GM21825 (cell line): Measurements from ENCODE around the gene CGGBP1.
A peak's percentile ranks its signal among the peaks of the same experiment; 100 is the strongest.
"Not testable (repeated sequence)": the region's sequence is repeated elsewhere in the genome, so short reads cannot be mapped to it uniquely, and the experiment has no call there.

Source experiments
- ATAC-seq: cut with Tn5 transposase; IDR thresholded peaks from one replicate; pipeline ENCODE4 v1.9.1; 2021; ENCODE audit warnings: mild to moderate bottlenecking, moderate library complexity; ENCODE audit not compliant: unreplicated experiment

Gene CGGBP1

GRCh38 chr3:88036221-88036620 is 22.6 kb downstream of the CGGBP1 start:
- ATAC-seq = no peak

- ATAC-seq = no peak
Observed at GRCh38 chr3:88034491-88035275, 24.1 kb downstream of the CGGBP1 start.

GRCh38 chr3:88033808-88034207 is 25.0 kb downstream of the CGGBP1 start:
- ATAC-seq = no peak

GRCh38 chr3:88033079-88033478 is 25.7 kb downstream of the CGGBP1 start:
- ATAC-seq = no peak

GRCh38 chr3:88032245-88032644 is 26.6 kb downstream of the CGGBP1 start:
- ATAC-seq = peak; percentile 7

GRCh38 chr3:88031642-88032077 is 27.1 kb downstream of the CGGBP1 start:
- peak; percentile 84 for ATAC-seq

- ATAC-seq = no peak
Observed at GRCh38 chr3:88030210-88030609, 28.6 kb downstream of the CGGBP1 start.

GRCh38 chr3:88028876-88029275 is 29.9 kb downstream of the CGGBP1 start:
- no peak for ATAC-seq

GRCh38 chr3:88025001-88025552 is 33.7 kb downstream of the CGGBP1 start:
- ATAC-seq = no peak

GRCh38 chr3:88019024-88019423 is 39.8 kb downstream of the CGGBP1 start:
- peak; percentile 97 for ATAC-seq

GRCh38 chr3:88015656-88016055 is 43.1 kb downstream of the CGGBP1 start:
- ATAC-seq = not testable (repeated sequence)

GRCh38 chr3:88013592-88013991 is 45.2 kb downstream of the CGGBP1 start:
- ATAC-seq = no peak

- ATAC-seq = no peak
Observed at GRCh38 chr3:88010810-88011209, 48.0 kb downstream of the CGGBP1 start.

GRCh38 chr3:88009066-88009465 is 49.7 kb downstream of the CGGBP1 start:
- no peak for ATAC-seq

GRCh38 chr3:88005066-88005465 is 53.7 kb downstream of the CGGBP1 start:
- ATAC-seq = peak; percentile 48

GRCh38 chr3:88003115-88003755 is 55.6 kb downstream of the CGGBP1 start:
- ATAC-seq = no peak

GRCh38 chr3:88002448-88002847 is 56.4 kb downstream of the CGGBP1 start:
- no peak for ATAC-seq
